Measurements from ENCODE around the gene ASCC2.

ASCC2 gene

DNA sequence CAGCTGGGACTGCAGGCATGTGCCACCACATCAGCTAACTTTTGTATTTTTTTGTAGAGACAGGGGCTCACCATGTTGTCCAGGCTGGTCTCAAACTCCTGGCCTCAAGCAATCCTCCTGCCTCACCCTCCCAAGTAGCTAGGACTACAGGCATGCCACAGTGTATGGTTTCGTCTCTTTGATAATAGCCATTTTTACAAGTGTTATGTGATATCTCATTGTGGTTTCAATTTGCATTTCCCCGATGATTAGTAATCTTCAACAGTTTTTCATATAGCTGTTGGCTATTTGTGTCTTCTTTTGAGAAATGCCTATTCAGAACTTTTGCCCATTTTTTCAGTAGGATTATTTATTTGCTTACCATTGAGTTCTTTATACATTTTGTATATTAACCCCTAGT, 35.9 kb upstream of the ASCC2 start:
- H3K9ac ChIP-seq: no peak overlapping the region
- no peak overlapping the region for H2AFZ ChIP-seq
- H3K27me3 ChIP-seq (ENCODE audit: control insufficient read depth, insufficient read depth, low read length): no peaks in the 10 kb centered on the region
- H3K4me1 ChIP-seq: no peaks in the 10 kb centered on the region
- TF ChIP-seq, protein P1, sequence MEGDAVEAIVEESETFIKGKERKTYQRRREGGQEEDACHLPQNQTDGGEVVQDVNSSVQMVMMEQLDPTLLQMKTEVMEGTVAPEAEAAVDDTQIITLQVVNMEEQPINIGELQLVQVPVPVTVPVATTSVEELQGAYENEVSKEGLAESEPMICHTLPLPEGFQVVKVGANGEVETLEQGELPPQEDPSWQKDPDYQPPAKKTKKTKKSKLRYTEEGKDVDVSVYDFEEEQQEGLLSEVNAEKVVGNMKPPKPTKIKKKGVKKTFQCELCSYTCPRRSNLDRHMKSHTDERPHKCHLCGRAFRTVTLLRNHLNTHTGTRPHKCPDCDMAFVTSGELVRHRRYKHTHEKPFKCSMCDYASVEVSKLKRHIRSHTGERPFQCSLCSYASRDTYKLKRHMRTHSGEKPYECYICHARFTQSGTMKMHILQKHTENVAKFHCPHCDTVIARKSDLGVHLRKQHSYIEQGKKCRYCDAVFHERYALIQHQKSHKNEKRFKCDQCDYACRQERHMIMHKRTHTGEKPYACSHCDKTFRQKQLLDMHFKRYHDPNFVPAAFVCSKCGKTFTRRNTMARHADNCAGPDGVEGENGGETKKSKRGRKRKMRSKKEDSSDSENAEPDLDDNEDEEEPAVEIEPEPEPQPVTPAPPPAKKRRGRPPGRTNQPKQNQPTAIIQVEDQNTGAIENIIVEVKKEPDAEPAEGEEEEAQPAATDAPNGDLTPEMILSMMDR (IDR thresholded peaks at IDR 0.05): no peak
- no peaks in the 10 kb centered on the region for H3K36me3 ChIP-seq (ENCODE audit: control insufficient read depth, insufficient read depth, low read length)
- H3K4me2 ChIP-seq (ENCODE audit: low read length): no peak overlapping the region
- H3K9me3 ChIP-seq (ENCODE audit: control insufficient read depth, low read length): no peaks in the 10 kb centered on the region
- H3K27ac ChIP-seq: no peak overlapping the region
- H3K4me3 ChIP-seq (ENCODE audit: low read depth, low read length): no peak overlapping the region
- H3K79me2 ChIP-seq: no peaks in the 10 kb centered on the region

DNA sequence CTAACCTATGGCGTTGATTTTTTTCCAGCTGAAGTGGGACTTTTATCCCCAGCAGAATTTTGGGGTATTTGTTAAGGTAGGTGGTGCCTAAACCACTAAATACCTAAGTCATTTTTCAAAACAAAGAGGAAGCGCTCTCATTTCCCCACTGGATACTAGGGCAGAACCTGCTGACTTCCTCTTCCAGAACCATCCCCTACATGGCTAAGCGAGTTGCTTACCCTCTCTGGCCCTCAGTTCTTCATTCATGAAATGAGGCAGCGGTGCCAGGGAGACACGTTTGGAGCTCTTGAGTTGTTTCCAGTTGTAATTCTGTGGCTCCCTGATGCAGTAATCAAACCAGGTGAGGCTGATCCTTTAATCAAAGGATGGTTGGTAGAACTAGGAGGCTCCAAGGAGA, 34.9 kb upstream of the ASCC2 start:
- Histone ChIP-seq H2AFZ (no peak overlapping the region), H3K4me2 (ENCODE audit: low read length) (no peak overlapping the region), H3K36me3 (ENCODE audit: control insufficient read depth, insufficient read depth, low read length) (no peaks in the 10 kb centered on the region), H3K79me2 (no peaks in the 10 kb centered on the region), H3K4me3 (ENCODE audit: low read depth, low read length) (no peak overlapping the region), H3K27ac (no peak overlapping the region), H3K4me1 (no peaks in the 10 kb centered on the region), H3K9me3 (ENCODE audit: control insufficient read depth, low read length) (no peaks in the 10 kb centered on the region), H3K9ac (no peak overlapping the region), H3K27me3 (ENCODE audit: control insufficient read depth, insufficient read depth, low read length) (no peaks in the 10 kb centered on the region)
- TF ChIP-seq, protein P1 (IDR thresholded peaks at IDR 0.05): no peak

DNA sequence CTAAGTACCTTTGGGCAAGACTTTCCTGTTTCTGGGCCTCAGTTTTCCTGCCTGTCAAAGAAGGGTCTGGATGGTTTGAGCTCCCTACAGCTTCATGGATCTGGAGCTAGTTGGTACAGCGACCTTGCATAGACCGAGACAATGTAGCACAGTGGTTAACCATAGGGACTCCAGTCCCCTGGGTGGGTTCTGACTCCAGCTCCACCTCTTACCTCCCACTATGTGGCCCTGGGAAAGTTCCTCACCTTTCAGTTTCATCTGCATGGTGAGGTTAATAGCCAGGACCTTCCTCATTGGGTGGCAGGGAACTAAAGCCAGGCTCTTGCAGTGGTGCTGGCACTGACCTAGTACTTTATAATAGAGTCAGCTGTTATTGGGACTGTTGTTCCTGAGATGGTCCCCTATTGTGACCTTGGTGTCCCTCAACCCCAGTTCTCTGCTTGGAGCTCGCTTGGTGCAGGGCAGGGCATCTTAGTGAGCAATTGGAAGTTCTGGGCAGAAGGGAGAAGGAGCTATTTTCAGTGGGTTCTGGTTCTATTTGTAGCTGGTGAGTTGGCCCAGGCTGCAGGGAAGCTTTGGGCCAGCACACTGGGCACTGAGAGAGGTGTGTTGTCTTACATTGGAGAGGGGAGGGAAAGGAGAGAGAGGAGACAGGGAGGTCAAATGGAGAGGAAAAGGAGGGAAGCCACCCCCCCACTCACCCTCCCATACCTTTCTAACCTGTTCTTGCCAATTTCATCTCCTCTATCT, 34.2 kb upstream of the ASCC2 start:
- peak overlapping the region; percentile 50 for H2AFZ ChIP-seq
- no peaks in the 10 kb centered on the region for H3K27me3 ChIP-seq (ENCODE audit: control insufficient read depth, insufficient read depth, low read length)
- no peaks in the 10 kb centered on the region for H3K4me1 ChIP-seq
- no peak overlapping the region for H3K9ac ChIP-seq
- no peaks in the 10 kb centered on the region for H3K36me3 ChIP-seq (ENCODE audit: control insufficient read depth, insufficient read depth, low read length)
- H3K4me2 ChIP-seq (ENCODE audit: low read length): no peak overlapping the region
- H3K79me2 ChIP-seq: no peaks in the 10 kb centered on the region
- H3K9me3 ChIP-seq (ENCODE audit: control insufficient read depth, low read length): no peaks in the 10 kb centered on the region
- no peak overlapping the region for H3K27ac ChIP-seq
- H3K4me3 ChIP-seq (ENCODE audit: low read depth, low read length): no peak overlapping the region
- TF ChIP-seq, protein P1 (IDR thresholded peaks at IDR 0.05): no peak

DNA sequence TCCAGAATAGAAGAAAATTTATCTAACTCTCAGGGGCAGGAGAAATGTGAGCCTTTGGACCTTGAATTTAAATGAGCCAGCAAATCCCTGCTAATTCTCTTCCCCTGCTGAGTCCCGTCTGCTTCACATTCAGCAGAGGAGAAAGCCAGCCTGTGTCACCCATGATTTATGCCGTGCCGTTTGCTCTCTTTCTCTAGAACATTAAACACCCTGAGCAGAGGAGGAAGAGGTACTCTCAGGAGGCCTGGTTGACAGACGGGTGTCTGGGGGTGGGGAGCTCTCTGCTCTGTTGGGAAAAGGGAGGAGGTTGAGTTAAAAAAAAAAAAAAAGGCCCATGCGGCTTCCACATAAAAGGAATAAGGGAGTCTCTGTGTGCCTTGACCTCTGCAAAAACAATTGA, 33.6 kb upstream of the ASCC2 start:
- no peaks in the 10 kb centered on the region for H3K27me3 ChIP-seq (ENCODE audit: control insufficient read depth, insufficient read depth, low read length)
- no peaks in the 10 kb centered on the region for H3K79me2 ChIP-seq
- no peaks in the 10 kb centered on the region for H3K9me3 ChIP-seq (ENCODE audit: control insufficient read depth, low read length)
- peak overlapping the region; percentile 50 for H2AFZ ChIP-seq
- no peak overlapping the region for H3K9ac ChIP-seq
- no peak overlapping the region for H3K4me3 ChIP-seq (ENCODE audit: low read depth, low read length)
- no peaks in the 10 kb centered on the region for H3K36me3 ChIP-seq (ENCODE audit: control insufficient read depth, insufficient read depth, low read length)
- TF ChIP-seq, protein P1 (IDR thresholded peaks at IDR 0.05): no peak
- H3K27ac ChIP-seq: no peak overlapping the region
- H3K4me1 ChIP-seq: no peaks in the 10 kb centered on the region
- no peak overlapping the region for H3K4me2 ChIP-seq (ENCODE audit: low read length)

DNA sequence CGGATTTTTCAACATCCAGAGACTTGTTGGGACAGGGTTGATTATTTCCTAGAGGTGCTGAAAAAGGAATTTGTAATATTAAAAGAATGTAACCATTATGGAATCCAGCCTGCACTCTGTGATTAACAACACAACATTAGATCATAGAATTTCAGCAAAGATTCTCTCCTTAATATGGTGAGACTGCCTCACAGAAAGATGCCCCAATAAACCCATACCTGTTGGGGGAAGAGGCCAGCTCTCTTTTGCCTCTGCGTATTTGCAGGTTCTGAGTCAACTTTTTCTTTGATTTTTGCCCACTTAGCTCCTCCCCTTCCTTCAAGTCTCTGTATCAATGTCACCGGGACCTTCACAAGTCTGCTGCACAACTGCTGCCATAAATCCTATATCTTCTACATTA, 32.5 kb upstream of the ASCC2 start:
- Histone ChIP-seq H3K4me3 (ENCODE audit: low read depth, low read length) (no peak overlapping the region), H3K36me3 (ENCODE audit: control insufficient read depth, insufficient read depth, low read length) (no peaks in the 10 kb centered on the region), H3K79me2 (no peaks in the 10 kb centered on the region), H2AFZ (no peak overlapping the region), H3K9me3 (ENCODE audit: control insufficient read depth, low read length) (no peaks in the 10 kb centered on the region), H3K27me3 (ENCODE audit: control insufficient read depth, insufficient read depth, low read length) (no peaks in the 10 kb centered on the region), H3K9ac (no peak overlapping the region), H3K4me2 (ENCODE audit: low read length) (no peak overlapping the region), H3K4me1 (no peaks in the 10 kb centered on the region), H3K27ac (no peak overlapping the region)
- TF ChIP-seq, protein P1 (IDR thresholded peaks at IDR 0.05): no peak
